Karpas-422 (cell line): Measurements from ENCODE around the gene ITM2A. TPM values are rescaled to one million over a fixed set of nuclear protein-coding genes. Genes with fewer than 3 reads are reported as not detected.

Experiments
- DNase-seq: peaks from one replicate; pipeline ENCODE4 v3.0.0-alpha.2; 2015
- H2AFZ ChIP-seq: fragments of 200-600 bp; sonication (generic); 2 replicates; pipeline ENCODE4 v1.6.1; 2014; ENCODE audit warnings: antibody characterized with exemption, low read length, mixed read lengths
- H3K27ac ChIP-seq: fragments of 200-600 bp; sonication (generic); 2 replicates; pipeline ENCODE4 v1.5.1; 2014; ENCODE audit warnings: mild to moderate bottlenecking, low read length, moderate library complexity
- H3K27me3 ChIP-seq: fragments of 200-600 bp; sonication (generic); 2 replicates; pipeline ENCODE4 v1.6.1; 2014; ENCODE audit warnings: low read length, mixed read lengths
- H3K36me3 ChIP-seq: fragments of 200-600 bp; sonication (generic); 2 replicates; pipeline ENCODE4 v1.6.1; 2014; ENCODE audit warnings: low read length, mixed read lengths; ENCODE audit not compliant: insufficient read depth
- H3K4me1 ChIP-seq: fragments of 200-600 bp; sonication (generic); 2 replicates; pipeline ENCODE4 v1.6.1; 2014; ENCODE audit warnings: mild to moderate bottlenecking, low read length, mixed read lengths
- H3K4me2 ChIP-seq: fragments of 200-600 bp; sonication (generic); 2 replicates; pipeline ENCODE4 v1.6.1; 2014; ENCODE audit warnings: low read length, low read depth, mild to moderate bottlenecking; ENCODE audit not compliant: poor library complexity, severe bottlenecking
- H3K4me3 ChIP-seq: fragments of 200-600 bp; sonication (generic); 2 replicates; pipeline ENCODE4 v1.5.1; 2014; ENCODE audit warnings: mild to moderate bottlenecking, antibody characterized with exemption, low read length, mixed read lengths
- H3K79me2 ChIP-seq: fragments of 200-600 bp; sonication (generic); 2 replicates; pipeline ENCODE4 v1.6.1; 2014; ENCODE audit warnings: mild to moderate bottlenecking, low read length, mixed read lengths
- H3K9ac ChIP-seq: fragments of 200-600 bp; sonication (generic); 2 replicates; pipeline ENCODE4 v1.6.0; 2014; ENCODE audit warnings: low read length
- H3K9me2 ChIP-seq: fragments of 200-600 bp; sonication (generic), shearing (Covaris generic); replicated peaks from 2 replicates; pipeline ENCODE4 v1.6.0; 2014; ENCODE audit warnings: mild to moderate bottlenecking, low read length, moderate library complexity; ENCODE audit not compliant: insufficient read depth
- H3K9me3 ChIP-seq: fragments of 300-700, 200-600 bp; sonication (generic); 2 replicates; pipeline ENCODE4 v1.6.1; 2014; ENCODE audit warnings: low read length, mixed read lengths
- H4K20me1 ChIP-seq: fragments of 200-600 bp; sonication (generic); 2 replicates; pipeline ENCODE4 v1.6.1; 2014; ENCODE audit warnings: mild to moderate bottlenecking, antibody characterized with exemption, low read length, low read depth; ENCODE audit not compliant: insufficient read depth
- total RNA-seq: library from RNA; depleted of rRNA; stranded (reverse); fragments of >200 nt; shearing (Covaris generic); gene quantifications from 2 replicates; pipeline ENCODE4 v1.2.3, GENCODE V29; 2014; ENCODE audit warnings: low replicate concordance; rRNA removed

ITM2A gene
- total RNA-seq, 1 experiment from 2014 or later, result not detected

DNA sequence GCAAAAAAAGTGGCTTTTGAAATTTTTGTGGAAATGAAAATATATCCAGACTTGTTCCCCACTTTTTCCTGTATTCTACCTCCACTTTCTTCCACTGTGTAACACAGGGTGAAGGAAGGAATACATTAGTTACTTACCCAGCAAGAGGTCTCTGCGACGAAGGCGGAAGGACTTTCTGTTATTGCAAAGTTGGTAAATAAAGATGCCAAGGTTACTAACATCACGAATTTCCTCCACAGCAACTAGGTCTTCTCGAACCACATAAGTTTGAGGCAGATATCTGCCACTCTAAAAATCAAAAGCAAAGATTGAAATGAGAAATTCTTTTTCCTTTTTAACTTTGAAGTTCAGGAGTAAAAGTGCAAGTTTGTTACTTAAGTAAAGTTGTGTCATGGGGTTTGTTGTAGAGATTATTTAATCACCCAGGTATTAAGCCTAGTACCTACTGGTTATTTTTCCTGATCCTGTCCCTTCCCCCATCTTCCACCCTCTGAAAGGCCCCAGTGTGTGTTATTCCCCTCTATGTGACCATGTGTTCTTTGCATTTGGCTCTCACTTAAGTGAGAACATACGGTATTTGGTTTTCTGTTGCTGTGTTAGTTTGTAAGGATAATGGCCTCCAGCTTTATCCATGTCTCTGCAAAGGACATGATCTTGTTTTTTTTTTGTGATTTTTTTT is 5.8 kb downstream of the ITM2A start:
- Histone ChIP-seq H3K4me2 (no peak overlapping the region), H3K79me2 (no peaks in the 10 kb centered on the region), H4K20me1 (no peaks in the 10 kb centered on the region), H2AFZ (no peak overlapping the region), H3K4me1 (no peaks in the 10 kb centered on the region), H3K9me2 (no peaks in the 10 kb centered on the region), H3K36me3 (no peaks in the 10 kb centered on the region), H3K9ac (no peak overlapping the region), H3K9me3 (peaks cover 19% of the 10 kb centered on the region), H3K27ac (no peak overlapping the region), H3K4me3 (no peak overlapping the region), H3K27me3 (no peaks in the 10 kb centered on the region)
- DNase-seq, result no peak

DNA sequence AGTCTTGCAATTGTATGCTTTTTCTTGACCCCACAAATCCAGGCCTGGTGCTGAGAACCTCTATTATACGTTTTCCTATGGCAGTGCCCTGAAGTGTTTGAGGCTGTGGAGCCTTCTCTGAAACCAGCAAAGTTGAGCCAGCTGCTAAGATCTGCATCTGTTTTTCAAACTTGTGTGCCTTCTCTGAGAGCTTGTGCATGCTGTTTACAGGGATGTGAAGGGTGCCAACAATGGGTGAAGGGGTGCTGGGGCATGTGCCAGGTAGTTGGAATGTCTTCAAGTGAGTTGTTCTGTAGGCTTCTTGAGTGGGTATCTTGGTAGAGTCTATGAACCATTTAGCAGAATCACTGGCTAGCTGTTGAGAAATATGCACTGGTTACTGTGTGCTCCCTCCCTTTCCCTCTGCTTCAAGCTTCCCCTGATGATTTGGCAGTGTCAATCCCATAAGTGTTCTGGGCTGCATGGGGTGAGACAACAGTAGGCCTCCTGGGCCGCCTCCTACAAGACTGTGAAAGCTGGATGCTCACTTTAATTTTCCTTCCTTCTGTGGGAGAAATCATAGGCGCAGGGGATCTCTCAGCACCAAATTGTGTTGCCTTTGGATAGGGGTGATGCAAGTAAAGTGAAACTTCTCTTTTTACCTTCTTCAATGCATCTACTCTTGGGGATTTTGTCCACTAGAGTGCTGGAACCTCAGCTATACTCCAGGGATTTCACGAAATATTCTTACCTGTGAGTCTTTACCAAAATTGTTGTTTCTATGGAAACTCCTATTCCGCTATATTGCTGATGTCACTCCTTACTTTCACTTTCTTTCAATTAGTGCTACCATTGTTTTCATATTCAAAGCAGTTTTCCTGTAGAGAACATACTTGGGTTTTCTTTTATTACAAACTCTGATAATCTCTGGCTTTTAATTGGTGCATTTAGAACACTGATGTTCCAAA is 30.0 kb downstream of the ITM2A start:
- Histone ChIP-seq H3K36me3 (no peaks in the 10 kb centered on the region), H4K20me1 (no peaks in the 10 kb centered on the region), H3K4me3 (no peak overlapping the region), H3K9me3 (peaks cover 19% of the 10 kb centered on the region), H2AFZ (no peak overlapping the region), H3K4me2 (no peak overlapping the region), H3K27me3 (no peaks in the 10 kb centered on the region), H3K79me2 (no peaks in the 10 kb centered on the region), H3K9me2 (no peaks in the 10 kb centered on the region), H3K9ac (no peak overlapping the region), H3K4me1 (no peaks in the 10 kb centered on the region), H3K27ac (no peak overlapping the region)
- DNase-seq, result no peak

DNA sequence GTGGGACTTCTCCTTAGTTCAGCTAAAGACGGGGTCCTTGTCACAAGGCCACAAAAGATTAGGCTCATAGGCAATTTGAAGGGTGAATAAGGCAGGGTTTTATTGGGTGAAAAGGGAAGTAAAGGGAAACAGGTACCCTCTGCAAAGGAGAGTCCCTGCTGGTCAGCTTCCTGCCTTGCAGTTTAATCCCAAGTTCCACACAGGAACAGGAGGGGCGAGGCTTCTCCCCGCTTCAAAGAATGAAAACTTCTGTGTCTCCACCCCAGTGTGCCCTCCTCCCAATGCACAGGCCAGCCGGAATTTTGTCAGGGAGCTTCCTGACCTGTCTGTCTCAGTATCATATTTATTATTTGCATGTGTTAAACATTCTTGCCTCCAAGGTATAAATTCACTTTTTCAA is 37.1 kb downstream of the ITM2A start:
- Histone ChIP-seq H4K20me1 (no peaks in the 10 kb centered on the region), H3K9me2 (no peaks in the 10 kb centered on the region), H3K4me3 (no peak overlapping the region), H3K36me3 (no peaks in the 10 kb centered on the region), H3K27me3 (no peaks in the 10 kb centered on the region), H3K9ac (no peak overlapping the region), H3K79me2 (no peaks in the 10 kb centered on the region), H3K27ac (no peak overlapping the region), H3K4me2 (no peak overlapping the region), H3K9me3 (peaks cover 18% of the 10 kb centered on the region), H2AFZ (no peak overlapping the region), H3K4me1 (no peaks in the 10 kb centered on the region)
- DNase-seq, result no peak

DNA sequence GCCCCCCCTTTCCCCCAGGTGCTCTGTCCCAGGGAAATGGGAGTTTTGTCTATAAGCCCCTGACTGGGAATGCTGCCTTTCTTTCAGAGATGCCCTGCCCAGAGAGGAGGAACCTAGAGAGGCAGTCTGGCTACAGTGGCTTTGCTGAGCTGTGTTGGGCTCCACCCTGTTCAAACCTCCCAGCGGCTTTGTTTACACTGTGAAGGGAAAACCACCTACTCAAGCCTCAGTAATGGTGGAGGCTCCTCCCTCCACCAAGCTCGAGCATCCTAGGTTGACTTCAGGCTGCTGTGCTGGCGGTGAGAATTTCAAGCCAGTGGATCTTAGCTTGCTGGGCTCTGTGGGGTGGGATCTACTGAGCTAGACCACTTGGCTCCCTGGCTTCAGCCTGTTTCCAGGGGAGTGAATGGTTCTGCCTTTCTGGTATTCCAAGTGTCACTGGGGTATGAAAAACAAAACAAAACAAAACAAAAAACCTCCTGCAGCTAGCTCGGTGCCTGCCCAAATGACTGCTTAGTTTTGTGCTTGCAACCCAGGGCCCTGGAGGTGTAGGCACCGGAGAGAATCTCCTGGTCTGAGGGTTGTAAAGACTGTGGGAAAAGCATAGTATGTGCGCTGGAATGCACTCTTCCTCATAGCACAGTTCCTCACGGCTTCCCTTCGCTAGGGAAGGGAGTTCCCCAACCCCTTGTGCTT is 41.7 kb downstream of the ITM2A start:
- Histone ChIP-seq H4K20me1 (no peaks in the 10 kb centered on the region), H3K36me3 (no peaks in the 10 kb centered on the region), H3K9me2 (no peaks in the 10 kb centered on the region), H3K4me2 (no peak overlapping the region), H3K9ac (no peak overlapping the region), H3K27me3 (no peaks in the 10 kb centered on the region), H2AFZ (no peak overlapping the region), H3K27ac (no peak overlapping the region), H3K4me3 (no peak overlapping the region), H3K79me2 (no peaks in the 10 kb centered on the region), H3K4me1 (no peaks in the 10 kb centered on the region), H3K9me3 (peaks cover 12% of the 10 kb centered on the region)
- DNase-seq, result no peak

Other genes with a start within 250 kb of the ITM2A start
- gene GPR174, start 222.6 kb downstream of the ITM2A start, total RNA-seq, result 0.04 and 0.75 TPM in 2 replicates